ENCODE measurements around the gene ARVCF. TPM values are rescaled to one million over a fixed set of nuclear protein-coding genes. Genes with fewer than 3 reads are reported as not detected.
A peak's percentile ranks its signal among the peaks of the same experiment; 100 is the strongest.

Gene ARVCF
- total and polyA plus RNA-seq, 9 of the 15 experiments (the other 6 are each of a cell fraction or from before 2014, with no cell fraction given), result 0.03 to 97.4 (median 15.6) TPM

DNA sequence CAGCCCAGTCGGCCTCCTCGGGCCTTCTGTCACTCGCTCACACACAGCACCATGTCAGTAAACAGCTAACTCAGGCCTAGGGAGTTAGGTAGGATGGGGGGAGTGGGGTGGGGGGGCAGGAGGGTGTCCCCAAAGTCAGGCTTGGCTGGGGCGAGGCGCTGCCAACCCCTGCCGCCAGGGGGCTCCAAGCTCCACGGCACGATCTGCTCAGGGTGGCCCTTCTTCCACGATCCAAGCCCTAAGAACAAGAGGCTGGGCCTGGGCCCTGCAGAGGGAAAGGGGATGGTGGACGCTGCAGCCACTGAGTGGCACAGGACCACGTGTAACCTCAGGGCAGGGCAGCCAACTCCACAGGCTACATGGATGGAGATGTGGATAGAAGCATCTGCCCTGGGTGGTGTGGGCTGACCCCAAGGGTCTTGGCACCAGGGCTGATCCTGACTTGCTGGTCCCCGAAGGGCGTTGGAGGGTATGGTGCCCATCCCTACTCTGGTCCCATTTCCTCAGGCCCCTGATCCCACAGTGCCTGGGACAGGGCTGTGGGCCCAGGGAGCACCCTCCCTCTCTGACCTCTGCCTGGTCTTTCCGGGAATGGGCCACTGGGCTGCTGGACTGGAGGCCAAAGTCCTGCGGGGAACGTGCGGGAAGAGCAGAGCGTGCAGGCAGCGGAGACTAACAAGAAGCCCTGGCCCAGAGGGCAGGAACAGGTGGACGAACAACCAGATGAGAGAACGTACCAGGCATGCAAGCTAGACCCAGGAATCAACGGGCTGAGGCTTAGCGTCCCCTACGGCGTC is 45.9 kb downstream of the ARVCF start (continued):
- peak; percentile 84 for TF ChIP-seq OTX1 (CRISPR knock-in tag; IDR thresholded peaks at IDR 0.05)
- TF ChIP-seq IRF1 (CRISPR knock-in tag; IDR thresholded peaks at IDR 0.05; ENCODE audit: borderline replicate concordance), result no peak
- TF ChIP-seq SRSF7 (optimal IDR thresholded peaks at IDR 0.05; ENCODE audit: low read depth, low read length), result no peak
- TF ChIP-seq HMGN3 (IDR thresholded peaks at IDR 0.05; ENCODE audit: borderline replicate concordance, extremely low read depth, insufficient read length, low read depth, low read length), result no peak
- no peak for TF ChIP-seq LEF1 (IDR thresholded peaks at IDR 0.05)
- TF ChIP-seq SMARCB1 (IDR thresholded peaks at IDR 0.05; ENCODE audit: insufficient read length, low read depth), result no peak
- no peak for TF ChIP-seq BRD4 (IDR thresholded peaks at IDR 0.05)
- no peak for TF ChIP-seq GATA2 (CRISPR knock-in tag; IDR thresholded peaks at IDR 0.05)
- 0 out of 2 replicates have a peak, but pooled peaks have one; percentile 28 for TF ChIP-seq NR4A1 (CRISPR knock-in tag; IDR thresholded peaks at IDR 0.05)
- TF ChIP-seq NR4A1 (tag; IDR thresholded peaks at IDR 0.05), result no peak
- TF ChIP-seq TAF1 (IDR thresholded peaks at IDR 0.05; ENCODE audit: control insufficient read depth, extremely low read depth, insufficient read depth, low read length, severe bottlenecking), result no peak
- TF ChIP-seq, protein P1, sequence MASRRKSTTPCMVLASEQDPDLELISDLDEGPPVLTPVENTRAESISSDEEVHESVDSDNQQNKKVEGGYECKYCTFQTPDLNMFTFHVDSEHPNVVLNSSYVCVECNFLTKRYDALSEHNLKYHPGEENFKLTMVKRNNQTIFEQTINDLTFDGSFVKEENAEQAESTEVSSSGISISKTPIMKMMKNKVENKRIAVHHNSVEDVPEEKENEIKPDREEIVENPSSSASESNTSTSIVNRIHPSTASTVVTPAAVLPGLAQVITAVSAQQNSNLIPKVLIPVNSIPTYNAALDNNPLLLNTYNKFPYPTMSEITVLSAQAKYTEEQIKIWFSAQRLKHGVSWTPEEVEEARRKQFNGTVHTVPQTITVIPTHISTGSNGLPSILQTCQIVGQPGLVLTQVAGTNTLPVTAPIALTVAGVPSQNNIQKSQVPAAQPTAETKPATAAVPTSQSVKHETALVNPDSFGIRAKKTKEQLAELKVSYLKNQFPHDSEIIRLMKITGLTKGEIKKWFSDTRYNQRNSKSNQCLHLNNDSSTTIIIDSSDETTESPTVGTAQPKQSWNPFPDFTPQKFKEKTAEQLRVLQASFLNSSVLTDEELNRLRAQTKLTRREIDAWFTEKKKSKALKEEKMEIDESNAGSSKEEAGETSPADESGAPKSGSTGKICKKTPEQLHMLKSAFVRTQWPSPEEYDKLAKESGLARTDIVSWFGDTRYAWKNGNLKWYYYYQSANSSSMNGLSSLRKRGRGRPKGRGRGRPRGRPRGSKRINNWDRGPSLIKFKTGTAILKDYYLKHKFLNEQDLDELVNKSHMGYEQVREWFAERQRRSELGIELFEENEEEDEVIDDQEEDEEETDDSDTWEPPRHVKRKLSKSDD (conservative IDR thresholded peaks at IDR 0.05; ENCODE audit: low read length), result peak; percentile 84; the same call in 1 of the 2 replicates
- no peak for TF ChIP-seq TAF9B (IDR thresholded peaks at IDR 0.05; ENCODE audit: partially characterized antibody)
- TF ChIP-seq CEBPB (tag; IDR thresholded peaks at IDR 0.05), result no peak
- TF ChIP-seq, protein P2, sequence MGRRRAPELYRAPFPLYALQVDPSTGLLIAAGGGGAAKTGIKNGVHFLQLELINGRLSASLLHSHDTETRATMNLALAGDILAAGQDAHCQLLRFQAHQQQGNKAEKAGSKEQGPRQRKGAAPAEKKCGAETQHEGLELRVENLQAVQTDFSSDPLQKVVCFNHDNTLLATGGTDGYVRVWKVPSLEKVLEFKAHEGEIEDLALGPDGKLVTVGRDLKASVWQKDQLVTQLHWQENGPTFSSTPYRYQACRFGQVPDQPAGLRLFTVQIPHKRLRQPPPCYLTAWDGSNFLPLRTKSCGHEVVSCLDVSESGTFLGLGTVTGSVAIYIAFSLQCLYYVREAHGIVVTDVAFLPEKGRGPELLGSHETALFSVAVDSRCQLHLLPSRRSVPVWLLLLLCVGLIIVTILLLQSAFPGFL (CRISPR knock-in tag; IDR thresholded peaks at IDR 0.05), result no peak
- peak; percentile 77; the same call in 1 of the 2 replicates for TF ChIP-seq ZNF445 (CRISPR knock-in tag; IDR thresholded peaks at IDR 0.05; ENCODE audit: low read depth)
- TF ChIP-seq, protein P3, sequence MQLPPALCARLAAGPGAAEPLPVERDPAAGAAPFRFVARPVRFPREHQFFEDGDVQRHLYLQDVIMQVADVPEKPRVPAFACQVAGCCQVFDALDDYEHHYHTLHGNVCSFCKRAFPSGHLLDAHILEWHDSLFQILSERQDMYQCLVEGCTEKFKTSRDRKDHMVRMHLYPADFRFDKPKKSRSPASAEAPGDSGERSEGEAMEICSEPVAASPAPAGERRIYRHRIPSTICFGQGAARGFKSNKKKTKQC (CRISPR knock-in tag; IDR thresholded peaks at IDR 0.05), result no peak
- no peak for TF ChIP-seq ZNF780A (CRISPR knock-in tag; IDR thresholded peaks at IDR 0.05)
- peak; percentile 70 for TF ChIP-seq ZNF212 (CRISPR knock-in tag; IDR thresholded peaks at IDR 0.05)
- no peak for TF ChIP-seq ZNF584 (CRISPR knock-in tag; IDR thresholded peaks at IDR 0.05; ENCODE audit: low read depth)
- TF ChIP-seq POLR2AphosphoS5 (IDR thresholded peaks at IDR 0.05; ENCODE audit: control insufficient read depth, insufficient read depth, low read depth, low read length), result peak; percentile 59
- no peak for TF ChIP-seq EWSR1 (IDR thresholded peaks at IDR 0.05; ENCODE audit: borderline replicate concordance, low read depth, partially characterized antibody)
- TF ChIP-seq POLR2AphosphoS2 (IDR thresholded peaks at IDR 0.05; ENCODE audit: low read length), result peak; percentile 92; the same call in 1 of the 2 replicates
- no peak for TF ChIP-seq ZFP30 (CRISPR knock-in tag; IDR thresholded peaks at IDR 0.05; ENCODE audit: borderline replicate concordance)

Data from K562 (cell line).